Fibroblast of lung (primary cell): ENCODE results near the gene PPP2R2D.

Experiments used
- EZH2 ChIP-seq: IDR thresholded peaks from 2 replicates; pipeline ENCODE4 v1.5.1; 2012; ENCODE audit warnings: low read length, control low read depth, mild to moderate bottlenecking; ENCODE audit errors: missing control alignments
- TF ChIP-seq, protein P1 (sequence below), 2 donors: IDR thresholded peaks in 1 of 2; conservative IDR thresholded peaks in 1 of 2; 1 replicate in 1 of 2; 2 replicates in 1 of 2; pipeline ENCODE4 v1.5.1; 2011 to 2012; ENCODE audit warnings: low read length in 2 of 2, control low read depth in 1 of 2, inconsistent platforms in 1 of 2, low read depth in 1 of 2, mild to moderate bottlenecking in 1 of 2

GRCh38 chr10:131891929-131892805 lies 8.6 kb upstream of the PPP2R2D start:
- no peak for TF ChIP-seq EZH2
- TF ChIP-seq, protein P1, sequence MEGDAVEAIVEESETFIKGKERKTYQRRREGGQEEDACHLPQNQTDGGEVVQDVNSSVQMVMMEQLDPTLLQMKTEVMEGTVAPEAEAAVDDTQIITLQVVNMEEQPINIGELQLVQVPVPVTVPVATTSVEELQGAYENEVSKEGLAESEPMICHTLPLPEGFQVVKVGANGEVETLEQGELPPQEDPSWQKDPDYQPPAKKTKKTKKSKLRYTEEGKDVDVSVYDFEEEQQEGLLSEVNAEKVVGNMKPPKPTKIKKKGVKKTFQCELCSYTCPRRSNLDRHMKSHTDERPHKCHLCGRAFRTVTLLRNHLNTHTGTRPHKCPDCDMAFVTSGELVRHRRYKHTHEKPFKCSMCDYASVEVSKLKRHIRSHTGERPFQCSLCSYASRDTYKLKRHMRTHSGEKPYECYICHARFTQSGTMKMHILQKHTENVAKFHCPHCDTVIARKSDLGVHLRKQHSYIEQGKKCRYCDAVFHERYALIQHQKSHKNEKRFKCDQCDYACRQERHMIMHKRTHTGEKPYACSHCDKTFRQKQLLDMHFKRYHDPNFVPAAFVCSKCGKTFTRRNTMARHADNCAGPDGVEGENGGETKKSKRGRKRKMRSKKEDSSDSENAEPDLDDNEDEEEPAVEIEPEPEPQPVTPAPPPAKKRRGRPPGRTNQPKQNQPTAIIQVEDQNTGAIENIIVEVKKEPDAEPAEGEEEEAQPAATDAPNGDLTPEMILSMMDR (conservative IDR thresholded peaks at IDR 0.05 in 1 of 2, IDR thresholded peaks at IDR 0.05 in 1 of 2; ENCODE audit: low read depth in 1 of 2, low read length in 2 of 2) = no peak
